GM21825 (cell line): ENCODE data around the gene DBX2.
"Not testable (repeated sequence)": the region's sequence is repeated elsewhere in the genome, so short reads cannot be mapped to it uniquely, and the experiment has no call there.

ENCODE experiments used
- ATAC-seq: cut with Tn5 transposase; IDR thresholded peaks from one replicate; pipeline ENCODE4 v1.9.1; 2021; ENCODE audit warnings: mild to moderate bottlenecking, moderate library complexity; ENCODE audit not compliant: unreplicated experiment

DBX2 gene

GRCh38 chr12:45012749-45013148 is 38.1 kb downstream of the DBX2 start:
- no peak for ATAC-seq

GRCh38 chr12:45010059-45010458 is 40.8 kb downstream of the DBX2 start:
- no peak for ATAC-seq

- no peak for ATAC-seq
Observed at GRCh38 chr12:45008211-45008610, 42.7 kb downstream of the DBX2 start.

GRCh38 chr12:44999355-44999754 is 51.5 kb downstream of the DBX2 start:
- no peak for ATAC-seq

GRCh38 chr12:44993161-44993560 is 57.7 kb downstream of the DBX2 start:
- no peak for ATAC-seq

- ATAC-seq = not testable (repeated sequence)
Observed at GRCh38 chr12:44984863-44985262, 66.0 kb downstream of the DBX2 start.

GRCh38 chr12:44979918-44980317 is 71.0 kb downstream of the DBX2 start:
- no peak for ATAC-seq

GRCh38 chr12:44976246-44976645 is 74.7 kb downstream of the DBX2 start:
- no peak for ATAC-seq

- no peak for ATAC-seq
Observed at GRCh38 chr12:44972746-44973421, 78.0 kb downstream of the DBX2 start.

- ATAC-seq = no peak
Observed at GRCh38 chr12:44968965-44969364, 81.9 kb downstream of the DBX2 start.
